GM18511 (cell line): Measurements from ENCODE around the gene PIGC.
A peak's percentile ranks its signal among the peaks of the same experiment; 100 is the strongest.

Experiments
- ATAC-seq: cut with Tn5 transposase; IDR thresholded peaks from one replicate; pipeline ENCODE4 v1.9.1; 2021; ENCODE audit warnings: mild to moderate bottlenecking, moderate library complexity; ENCODE audit not compliant: unreplicated experiment

The PIGC gene

GRCh38 chr1:172399756-172400721 lies 43.8 kb downstream of the PIGC start:
- no peak for ATAC-seq

GRCh38 chr1:172398970-172399755 lies 44.7 kb downstream of the PIGC start:
- no peak for ATAC-seq

- ATAC-seq = no peak
These were observed 45.7 kb downstream of the PIGC start for GRCh38 chr1:172398193-172398592.

GRCh38 chr1:172397633-172398032 lies 46.2 kb downstream of the PIGC start:
- no peak for ATAC-seq

- ATAC-seq = no peak
These were observed 46.6 kb downstream of the PIGC start for GRCh38 chr1:172397221-172397620.

- ATAC-seq = no peak
These were observed 48.3 kb downstream of the PIGC start for GRCh38 chr1:172395576-172395975.

GRCh38 chr1:172394811-172395210 lies 49.1 kb downstream of the PIGC start:
- no peak for ATAC-seq

- ATAC-seq = peak; percentile 86
These were observed 49.6 kb downstream of the PIGC start for GRCh38 chr1:172394141-172394751.

GRCh38 chr1:172393354-172393753 lies 50.5 kb downstream of the PIGC start:
- ATAC-seq = no peak

- no peak for ATAC-seq
These were observed 51.9 kb downstream of the PIGC start for GRCh38 chr1:172391976-172392375.
